H9 (cell line): Measurements from ENCODE around the gene DDX20. TPM values are rescaled to one million over a fixed set of nuclear protein-coding genes. Genes with fewer than 3 reads are reported as not detected.
A peak's percentile ranks its signal among the peaks of the same experiment; 100 is the strongest.

ENCODE experiments used
- DNase-seq: peaks from one replicate; pipeline ENCODE4 v3.0.0-alpha.2; 2017
- H2AFZ ChIP-seq: one replicate; pipeline ENCODE4 v1.6.1; 2013; ENCODE audit warnings: mild to moderate bottlenecking, low read length, control low read depth, moderate library complexity
- H2AK5ac ChIP-seq: 2 replicates; pipeline ENCODE4 v1.6.1; 2013; ENCODE audit warnings: low read length, control low read depth, mixed read lengths; ENCODE audit not compliant: insufficient read length
- H2BK120ac ChIP-seq: one replicate; pipeline ENCODE4 v1.6.1; 2013; ENCODE audit warnings: low read depth, mild to moderate bottlenecking, low read length, control low read depth, inconsistent platforms; ENCODE audit not compliant: poor library complexity, severe bottlenecking
- H2BK12ac ChIP-seq: 2 replicates; pipeline ENCODE4 v1.6.1; 2013; ENCODE audit warnings: low read length, control low read depth, mixed read lengths, low read depth; ENCODE audit not compliant: insufficient read length
- H2BK15ac ChIP-seq: 2 replicates; pipeline ENCODE4 v1.6.1; 2013; ENCODE audit warnings: low read depth, low read length, control low read depth
- H2BK20ac ChIP-seq: one replicate; pipeline ENCODE4 v1.6.1; 2013; ENCODE audit warnings: low read depth, mild to moderate bottlenecking, low read length, control low read depth, inconsistent platforms; ENCODE audit not compliant: poor library complexity, severe bottlenecking
- H2BK5ac ChIP-seq: 2 replicates; pipeline ENCODE4 v1.6.1; 2013; ENCODE audit warnings: low read length, control low read depth, mixed read lengths; ENCODE audit not compliant: insufficient read length
- H3K14ac ChIP-seq: 2 replicates; pipeline ENCODE4 v1.6.1; 2013; ENCODE audit warnings: low read length, control low read depth; ENCODE audit not compliant: insufficient read depth
- H3K18ac ChIP-seq: 2 replicates; pipeline ENCODE4 v1.6.1; 2013; ENCODE audit warnings: low read depth, mild to moderate bottlenecking, mixed read lengths, low read length, control low read depth; ENCODE audit not compliant: insufficient read length
- H3K23ac ChIP-seq: 2 replicates; pipeline ENCODE4 v1.6.1; 2013; ENCODE audit warnings: low read length, control low read depth, mixed read lengths, low read depth; ENCODE audit not compliant: insufficient read length
- H3K23me2 ChIP-seq: 2 replicates; pipeline ENCODE4 v1.6.1; 2013; ENCODE audit warnings: low read depth, mild to moderate bottlenecking, mixed read lengths, low read length, control low read depth; ENCODE audit not compliant: insufficient read length, poor library complexity, severe bottlenecking
- H3K27ac ChIP-seq: 2 replicates; pipeline ENCODE4 v1.5.1; 2013; ENCODE audit warnings: low read length, control low read depth, mixed read lengths, low read depth; ENCODE audit not compliant: insufficient read length
- H3K27me3 ChIP-seq: 2 replicates; pipeline ENCODE4 v1.6.1; 2013; ENCODE audit warnings: low read length, control low read depth, inconsistent platforms; ENCODE audit not compliant: insufficient read depth
- H3K4ac ChIP-seq: 2 replicates; pipeline ENCODE4 v1.6.1; 2013; ENCODE audit warnings: low read depth, mild to moderate bottlenecking, control low read depth, inconsistent platforms, low read length, moderate library complexity
- H3K4me1 ChIP-seq: 2 replicates; pipeline ENCODE4 v1.6.1; 2013; ENCODE audit warnings: low read length, control low read depth, inconsistent platforms; ENCODE audit not compliant: insufficient read depth
- H3K4me2 ChIP-seq: 2 replicates; pipeline ENCODE4 v1.6.1; 2013; ENCODE audit warnings: low read length, control low read depth, mixed read lengths; ENCODE audit not compliant: insufficient read length, insufficient read depth
- H3K56ac ChIP-seq: 2 replicates; pipeline ENCODE4 v1.6.1; 2013; ENCODE audit warnings: low read depth, mild to moderate bottlenecking, mixed read lengths, low read length, control low read depth; ENCODE audit not compliant: insufficient read length
- H3K79me1 ChIP-seq: 2 replicates; pipeline ENCODE4 v1.6.1; 2013; ENCODE audit warnings: low read depth, mild to moderate bottlenecking, moderate library complexity, low read length, control low read depth, inconsistent platforms; ENCODE audit not compliant: insufficient read depth, poor library complexity, severe bottlenecking
- H3K79me2 ChIP-seq: 2 replicates; pipeline ENCODE4 v1.6.1; 2013; ENCODE audit warnings: low read length, control low read depth, inconsistent platforms; ENCODE audit not compliant: insufficient read depth
- H3K9ac ChIP-seq: 2 replicates; pipeline ENCODE4 v1.6.1; 2013; ENCODE audit warnings: low read length, control low read depth, mixed read lengths; ENCODE audit not compliant: insufficient read length; ENCODE audit errors: extremely low read depth
- H3K9me3 ChIP-seq: one replicate; pipeline ENCODE4 v1.6.1; 2013; ENCODE audit warnings: low read depth, low read length, inconsistent platforms; ENCODE audit not compliant: control insufficient read depth
- H3T11ph ChIP-seq: one replicate; pipeline ENCODE4 v1.6.1; 2013; ENCODE audit warnings: mild to moderate bottlenecking, low read length, control low read depth, inconsistent platforms
- H4K20me1 ChIP-seq: one replicate; pipeline ENCODE4 v1.6.1; 2013; ENCODE audit not compliant: control insufficient read depth, insufficient read length, insufficient read depth
- H4K5ac ChIP-seq: 2 replicates; pipeline ENCODE4 v1.6.1; 2013; ENCODE audit warnings: low read depth, mild to moderate bottlenecking, mixed read lengths, low read length, control low read depth; ENCODE audit not compliant: insufficient read length
- H4K8ac ChIP-seq: replicated peaks from 2 replicates; pipeline ENCODE4 v1.6.1; 2013; ENCODE audit warnings: low read length, control low read depth, mixed read lengths, low read depth; ENCODE audit not compliant: insufficient read length
- H4K91ac ChIP-seq: 2 replicates; pipeline ENCODE4 v1.6.1; 2013; ENCODE audit warnings: low read depth, mild to moderate bottlenecking, moderate library complexity, mixed read lengths, low read length, control low read depth; ENCODE audit not compliant: insufficient read length
- H3K27ac Mint-ChIP-seq, 3 experiments: 2 replicates in 2 of 3; 3 replicates in 1 of 3; pipeline ENCODE4 v1.8.0; 2020 to 2021; ENCODE audit warnings: mixed read lengths in 3 of 3, mild to moderate bottlenecking in 1 of 3, moderate library complexity in 1 of 3
- H3K27me3 Mint-ChIP-seq: 2 replicates; pipeline ENCODE4 v1.8.0; 2021; ENCODE audit warnings: low read depth, mild to moderate bottlenecking, moderate library complexity, mixed read lengths
- H3K36me3 Mint-ChIP-seq, 3 experiments: 2 replicates in 2 of 3; 3 replicates in 1 of 3; pipeline ENCODE4 v1.8.0; 2020 to 2021; ENCODE audit warnings: low read depth in 3 of 3, mixed read lengths in 3 of 3; ENCODE audit not compliant: insufficient read depth in 1 of 3
- H3K4me1 Mint-ChIP-seq, 2 experiments: 2 replicates each; pipeline ENCODE4 v1.8.0; 2020; ENCODE audit warnings: mixed read lengths in 2 of 2
- H3K4me3 Mint-ChIP-seq, 2 experiments: 2 replicates in 1 of 2; 3 replicates in 1 of 2; pipeline ENCODE4 v1.8.0; 2020 to 2021; ENCODE audit warnings: mild to moderate bottlenecking in 2 of 2, mixed read lengths in 2 of 2, moderate library complexity in 1 of 2
- H3K9me3 Mint-ChIP-seq, 2 experiments: 2 replicates in 1 of 2; 3 replicates in 1 of 2; pipeline ENCODE4 v1.8.0; 2020; ENCODE audit warnings: mild to moderate bottlenecking in 2 of 2, mixed read lengths in 2 of 2, moderate library complexity in 1 of 2
- CTCF ChIP-seq: fragments of 200-600 bp; sonication (generic); conservative IDR thresholded peaks from 3 replicates; pipeline ENCODE4 v1.8.0; 2021; ENCODE audit warnings: antibody characterized with exemption, mild to moderate bottlenecking
- WGBS: extraction: QIAGEN DNeasy Blood & Tissue Kit; methylation state at CpG from one replicate; pipeline ENCODE4 v1.1.7; 2013; ENCODE audit warnings: missing lambda C conversion rate, low lambda C conversion rate, mixed read lengths; ENCODE audit not compliant: insufficient read length; ENCODE audit errors: extremely low coverage; 5-methylcytosine and 5-hydroxymethylcytosine counted together
- total RNA-seq: library from RNA; stranded (reverse); gene quantifications from 2 replicates; pipeline ENCODE4 v1.2.1, GENCODE V29; 2021

DDX20 gene
- total RNA-seq, 1 experiment from 2014 or later, result 38.3 TPM

- H3K27ac Mint-ChIP-seq, result peak overlapping the region in 1 of 3 experiments; percentile 96; a peak in 1 of 7 replicates
- Histone ChIP-seq H4K91ac (no peak overlapping the region), H3K23ac (no peak overlapping the region), H3K79me2 (no peaks in the 10 kb centered on the region; the same call in 1 of the 2 replicates), H4K20me1 (no peaks in the 10 kb centered on the region), H4K5ac (no peak overlapping the region), H3T11ph (no peak overlapping the region), H2BK15ac (no peak overlapping the region), H3K79me1 (peaks cover 2% of the 10 kb centered on the region), H3K27me3 (no peaks in the 10 kb centered on the region), H3K4me2 (no peak overlapping the region), H3K4me1 (peaks cover 20% of the 10 kb centered on the region), H3K18ac (no peak overlapping the region), H3K27ac (no peak overlapping the region), H3K9ac (no peak overlapping the region), H2AK5ac (no peak overlapping the region), H4K8ac (no peak overlapping the region), H2BK12ac (no peak overlapping the region), H3K4ac (no peak overlapping the region), H3K23me2 (peaks cover 11% of the 10 kb centered on the region), H3K14ac (no peak overlapping the region), H3K9me3 (no peaks in the 10 kb centered on the region), H2BK5ac (no peak overlapping the region), H3K56ac (no peak overlapping the region), H2AFZ (no peak overlapping the region), H2BK20ac (no peak overlapping the region), H2BK120ac (no peak overlapping the region)
- H3K9me3 Mint-ChIP-seq, result no peaks in the 10 kb centered on the region
- TF ChIP-seq CTCF, result no peak
- H3K4me1 Mint-ChIP-seq, result peaks cover 15 to 21% of the 10 kb centered on the region in 2 experiments
- peak; percentile 8 for DNase-seq
- peaks cover 2% of the 10 kb centered on the region; the same call in 1 of the 2 replicates for H3K27me3 Mint-ChIP-seq
- no peaks in the 10 kb centered on the region for H3K36me3 Mint-ChIP-seq
- no peak overlapping the region for H3K4me3 Mint-ChIP-seq
- no CpG with 5 or more reads among the region's 5 CpGs for whole genome bisulfite sequencing
These were observed 21.7 kb upstream of the DDX20 start for GRCh38 chr1:111733992-111734341.
